Measurements from ENCODE around the gene NRCAM. TPM values are rescaled to one million over a fixed set of nuclear protein-coding genes. Genes with fewer than 3 reads are reported as not detected.

NRCAM gene
- total and polyA plus RNA-seq, 2 donors: 4.7 to 13.9 TPM

- Histone ChIP-seq H3K4me3 (ENCODE audit: low read length in 2 of 2) (no peak overlapping the region), H3K4me1 (ENCODE audit: control insufficient read depth in 2 of 2, insufficient read depth in 2 of 2, low read length in 2 of 2) (peaks cover 0 to 4% of the 10 kb centered on the region in 2 donors), H3K36me3 (ENCODE audit: control insufficient read depth in 2 of 2, insufficient read depth in 2 of 2, low read length in 1 of 2) (no peaks in the 10 kb centered on the region), H3K27ac (ENCODE audit: low read depth in 1 of 2, low read length in 1 of 2) (no peak overlapping the region), H3K27me3 (ENCODE audit: control insufficient read depth in 2 of 2, insufficient read depth in 1 of 2, low read length in 1 of 2) (no peaks in the 10 kb centered on the region), H3K9me3 (ENCODE audit: control insufficient read depth in 2 of 2, insufficient read depth in 1 of 2, low read length in 1 of 2) (no peaks in the 10 kb centered on the region)
- WGBS: 95% methylated on average over 4 of the region's 4 CpGs
- no peak for DNase-seq (ENCODE audit: low read depth in 6 of 9, low spot score in 9 of 9)
Observed at GRCh38 chr7:108190891-108191290, 265.3 kb downstream of the NRCAM start.

- peaks cover 0 to 4% of the 10 kb centered on the region in 2 donors for H3K4me1 ChIP-seq (ENCODE audit: control insufficient read depth in 2 of 2, insufficient read depth in 2 of 2, low read length in 2 of 2)
- DNase-seq (ENCODE audit: low read depth in 6 of 9, low spot score in 9 of 9): peak in 7 of 9 donors; percentile 26 to 82 (median 58)
- 52% methylated on average over 7 of the region's 7 CpGs for WGBS
- peak overlapping the region in 1 of 2 donors; percentile 32 for H3K27ac ChIP-seq (ENCODE audit: low read depth in 1 of 2, low read length in 1 of 2)
- H3K27me3 ChIP-seq (ENCODE audit: control insufficient read depth in 2 of 2, insufficient read depth in 1 of 2, low read length in 1 of 2): no peaks in the 10 kb centered on the region
- no peak overlapping the region for H3K4me3 ChIP-seq (ENCODE audit: low read length in 2 of 2)
- H3K9me3 ChIP-seq (ENCODE audit: control insufficient read depth in 2 of 2, insufficient read depth in 1 of 2, low read length in 1 of 2): no peaks in the 10 kb centered on the region
- H3K36me3 ChIP-seq (ENCODE audit: control insufficient read depth in 2 of 2, insufficient read depth in 2 of 2, low read length in 1 of 2): no peaks in the 10 kb centered on the region
Observed at GRCh38 chr7:108189733-108190388, 266.4 kb downstream of the NRCAM start.

GRCh38 chr7:108188724-108189123, 267.5 kb downstream of the NRCAM start:
- no peak for DNase-seq (ENCODE audit: low read depth in 6 of 9, low spot score in 9 of 9)
- Histone ChIP-seq H3K9me3 (ENCODE audit: control insufficient read depth in 2 of 2, insufficient read depth in 1 of 2, low read length in 1 of 2) (no peaks in the 10 kb centered on the region), H3K4me3 (ENCODE audit: low read length in 2 of 2) (no peak overlapping the region), H3K27me3 (ENCODE audit: control insufficient read depth in 2 of 2, insufficient read depth in 1 of 2, low read length in 1 of 2) (no peaks in the 10 kb centered on the region), H3K36me3 (ENCODE audit: control insufficient read depth in 2 of 2, insufficient read depth in 2 of 2, low read length in 1 of 2) (no peaks in the 10 kb centered on the region), H3K4me1 (ENCODE audit: control insufficient read depth in 2 of 2, insufficient read depth in 2 of 2, low read length in 2 of 2) (peaks cover 0 to 4% of the 10 kb centered on the region in 2 donors), H3K27ac (ENCODE audit: low read depth in 1 of 2, low read length in 1 of 2) (no peak overlapping the region)
- WGBS: over 99% methylated on average over 3 of the region's 3 CpGs

GRCh38 chr7:108181073-108181985, 274.9 kb downstream of the NRCAM start:
- H3K27ac ChIP-seq (ENCODE audit: low read depth in 1 of 2, low read length in 1 of 2): no peak overlapping the region
- peak in 6 of 9 donors; percentile 31 to 74 (median 52) for DNase-seq (ENCODE audit: low read depth in 6 of 9, low spot score in 9 of 9)
- 46% methylated on average over 8 of the region's 8 CpGs for WGBS

GRCh38 chr7:108178398-108178797, 277.8 kb downstream of the NRCAM start:
- Histone ChIP-seq H3K4me1 (ENCODE audit: control insufficient read depth in 2 of 2, insufficient read depth in 2 of 2, low read length in 2 of 2) (no peaks in the 10 kb centered on the region), H3K27ac (ENCODE audit: low read depth in 1 of 2, low read length in 1 of 2) (no peak overlapping the region), H3K36me3 (ENCODE audit: control insufficient read depth in 2 of 2, insufficient read depth in 2 of 2, low read length in 1 of 2) (no peaks in the 10 kb centered on the region), H3K9me3 (ENCODE audit: control insufficient read depth in 2 of 2, insufficient read depth in 1 of 2, low read length in 1 of 2) (no peaks in the 10 kb centered on the region), H3K4me3 (ENCODE audit: low read length in 2 of 2) (no peak overlapping the region), H3K27me3 (ENCODE audit: control insufficient read depth in 2 of 2, insufficient read depth in 1 of 2, low read length in 1 of 2) (no peaks in the 10 kb centered on the region)
- peak in 1 of 9 donors; percentile 18 for DNase-seq (ENCODE audit: low read depth in 6 of 9, low spot score in 9 of 9)
- WGBS: 57% methylated on average over 3 of the region's 3 CpGs

More at GRCh38 chr7:108181073-108181985, 274.9 kb downstream of the NRCAM start:
- no peaks in the 10 kb centered on the region for H3K36me3 ChIP-seq (ENCODE audit: control insufficient read depth in 2 of 2, insufficient read depth in 2 of 2, low read length in 1 of 2)
- H3K27me3 ChIP-seq (ENCODE audit: control insufficient read depth in 2 of 2, insufficient read depth in 1 of 2, low read length in 1 of 2): no peaks in the 10 kb centered on the region
- no peaks in the 10 kb centered on the region for H3K4me1 ChIP-seq (ENCODE audit: control insufficient read depth in 2 of 2, insufficient read depth in 2 of 2, low read length in 2 of 2)
- no peaks in the 10 kb centered on the region for H3K9me3 ChIP-seq (ENCODE audit: control insufficient read depth in 2 of 2, insufficient read depth in 1 of 2, low read length in 1 of 2)
- H3K4me3 ChIP-seq (ENCODE audit: low read length in 2 of 2): no peak overlapping the region

GRCh38 chr7:108171164-108171563, 285.1 kb downstream of the NRCAM start:
- no peaks in the 10 kb centered on the region for H3K9me3 ChIP-seq (ENCODE audit: control insufficient read depth in 2 of 2, insufficient read depth in 1 of 2, low read length in 1 of 2)
- 97% methylated on average over 8 of the region's 8 CpGs for WGBS
- H3K27ac ChIP-seq (ENCODE audit: low read depth in 1 of 2, low read length in 1 of 2): no peak overlapping the region
- H3K4me3 ChIP-seq (ENCODE audit: low read length in 2 of 2): no peak overlapping the region
- no peak for DNase-seq (ENCODE audit: low read depth in 6 of 9, low spot score in 9 of 9)
- no peaks in the 10 kb centered on the region for H3K4me1 ChIP-seq (ENCODE audit: control insufficient read depth in 2 of 2, insufficient read depth in 2 of 2, low read length in 2 of 2)
- no peaks in the 10 kb centered on the region for H3K36me3 ChIP-seq (ENCODE audit: control insufficient read depth in 2 of 2, insufficient read depth in 2 of 2, low read length in 1 of 2)
- no peaks in the 10 kb centered on the region for H3K27me3 ChIP-seq (ENCODE audit: control insufficient read depth in 2 of 2, insufficient read depth in 1 of 2, low read length in 1 of 2)

- no peak overlapping the region for H3K4me3 ChIP-seq (ENCODE audit: low read length in 2 of 2)
Observed at GRCh38 chr7:108170251-108170650, 286.0 kb downstream of the NRCAM start.

GRCh38 chr7:108167460-108167859, 288.8 kb downstream of the NRCAM start:
- WGBS: 94% methylated on average over 7 of the region's 7 CpGs
- H3K4me1 ChIP-seq (ENCODE audit: control insufficient read depth in 2 of 2, insufficient read depth in 2 of 2, low read length in 2 of 2): no peaks in the 10 kb centered on the region
- no peaks in the 10 kb centered on the region for H3K36me3 ChIP-seq (ENCODE audit: control insufficient read depth in 2 of 2, insufficient read depth in 2 of 2, low read length in 1 of 2)
- no peaks in the 10 kb centered on the region for H3K9me3 ChIP-seq (ENCODE audit: control insufficient read depth in 2 of 2, insufficient read depth in 1 of 2, low read length in 1 of 2)
- H3K27ac ChIP-seq (ENCODE audit: low read depth in 1 of 2, low read length in 1 of 2): no peak overlapping the region
- DNase-seq (ENCODE audit: low read depth in 6 of 9, low spot score in 9 of 9): no peak
- no peak overlapping the region for H3K4me3 ChIP-seq (ENCODE audit: low read length in 2 of 2)
- H3K27me3 ChIP-seq (ENCODE audit: control insufficient read depth in 2 of 2, insufficient read depth in 1 of 2, low read length in 1 of 2): no peaks in the 10 kb centered on the region

More at GRCh38 chr7:108170251-108170650, 286.0 kb downstream of the NRCAM start:
- 77% methylated on average over 5 of the region's 5 CpGs for WGBS
- Histone ChIP-seq H3K27me3 (ENCODE audit: control insufficient read depth in 2 of 2, insufficient read depth in 1 of 2, low read length in 1 of 2) (no peaks in the 10 kb centered on the region), H3K27ac (ENCODE audit: low read depth in 1 of 2, low read length in 1 of 2) (no peak overlapping the region), H3K4me1 (ENCODE audit: control insufficient read depth in 2 of 2, insufficient read depth in 2 of 2, low read length in 2 of 2) (no peaks in the 10 kb centered on the region), H3K36me3 (ENCODE audit: control insufficient read depth in 2 of 2, insufficient read depth in 2 of 2, low read length in 1 of 2) (no peaks in the 10 kb centered on the region), H3K9me3 (ENCODE audit: control insufficient read depth in 2 of 2, insufficient read depth in 1 of 2, low read length in 1 of 2) (no peaks in the 10 kb centered on the region)
- no peak for DNase-seq (ENCODE audit: low read depth in 6 of 9, low spot score in 9 of 9)

GRCh38 chr7:108166687-108167086, 289.5 kb downstream of the NRCAM start:
- no peak for DNase-seq (ENCODE audit: low read depth in 6 of 9, low spot score in 9 of 9)
- Histone ChIP-seq H3K27me3 (ENCODE audit: control insufficient read depth in 2 of 2, insufficient read depth in 1 of 2, low read length in 1 of 2) (no peaks in the 10 kb centered on the region), H3K36me3 (ENCODE audit: control insufficient read depth in 2 of 2, insufficient read depth in 2 of 2, low read length in 1 of 2) (no peaks in the 10 kb centered on the region), H3K27ac (ENCODE audit: low read depth in 1 of 2, low read length in 1 of 2) (no peak overlapping the region), H3K4me3 (ENCODE audit: low read length in 2 of 2) (no peak overlapping the region), H3K9me3 (ENCODE audit: control insufficient read depth in 2 of 2, insufficient read depth in 1 of 2, low read length in 1 of 2) (no peaks in the 10 kb centered on the region), H3K4me1 (ENCODE audit: control insufficient read depth in 2 of 2, insufficient read depth in 2 of 2, low read length in 2 of 2) (no peaks in the 10 kb centered on the region)
- 97% methylated on average over 5 of the region's 5 CpGs for WGBS
